Head of caudate nucleus (tissue), 42 donors: Measurements from ENCODE around the gene KLHL28.

Experiments used
- DNase-seq, 42 donors: peaks; one replicate each; pipeline versions ENCODE4 v3.0.0 to v3.0.0-alpha.2; 2020 to 2021; ENCODE audit warnings: mixed read lengths in 7 of 42
- intact Hi-C: fragments of 100-400 bp; cut with DNase I; formaldehyde crosslinking; loops from one replicate; pipeline ENCODE4 v1.15.0; 2022

Gene KLHL28

DNA sequence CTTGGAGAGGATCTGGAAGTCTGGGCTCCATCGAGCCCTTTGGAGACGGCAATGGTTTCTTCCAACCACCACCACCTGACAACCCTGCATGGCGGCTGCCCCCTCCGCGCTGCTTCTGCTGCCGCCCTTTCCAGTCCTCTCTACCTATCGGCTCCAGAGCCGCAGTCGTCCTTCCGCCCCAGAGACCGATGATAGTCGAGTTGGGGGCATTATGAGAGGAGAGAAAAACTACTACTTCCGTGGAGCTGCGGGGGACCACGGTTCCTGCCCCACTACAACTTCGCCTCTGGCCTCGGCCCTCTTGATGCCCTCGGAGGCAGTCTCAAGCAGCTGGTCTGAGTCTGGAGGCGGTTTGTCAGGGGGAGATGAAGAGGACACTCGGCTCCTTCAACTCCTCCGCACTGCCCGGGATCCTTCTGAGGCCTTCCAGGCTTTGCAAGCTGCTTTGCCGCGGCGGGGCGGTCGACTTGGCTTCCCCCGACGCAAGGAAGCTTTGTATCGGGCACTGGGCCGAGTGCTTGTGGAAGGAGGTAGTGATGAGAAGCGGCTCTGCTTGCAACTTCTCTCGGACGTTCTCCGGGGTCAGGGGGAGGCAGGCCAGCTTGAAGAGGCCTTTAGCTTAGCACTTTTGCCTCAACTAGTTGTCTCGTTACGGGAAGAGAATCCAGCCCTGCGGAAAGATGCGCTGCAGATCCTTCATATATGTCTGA lies 742 bp upstream of the KLHL28 start:
- intact Hi-C loops: loop anchor here (2.0 to 5.0 kb wide), 3 partner anchors 65 to 172 kb away; partner anchors contain the start of genes FANCM and FKBP3

DNA sequence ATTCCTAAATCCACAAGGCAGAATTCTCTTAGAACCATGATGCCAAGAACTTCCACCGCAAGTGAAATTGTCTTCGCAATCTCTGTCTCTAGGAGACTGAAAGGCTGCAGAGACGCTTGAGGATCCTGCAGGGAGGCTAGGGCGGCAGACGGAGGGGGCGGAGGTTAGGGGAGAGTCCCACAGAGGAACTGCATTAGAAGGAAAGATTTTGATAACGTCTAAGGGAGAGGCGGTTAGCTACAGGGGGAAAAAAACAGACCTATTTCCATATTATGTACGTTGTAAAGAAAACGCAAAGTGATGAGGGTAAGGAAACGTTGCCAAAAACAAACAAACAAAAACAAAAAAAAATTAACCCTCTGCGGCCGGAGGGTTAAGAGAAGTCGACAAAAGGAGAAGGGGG lies 595 bp downstream of the KLHL28 start:
- intact Hi-C loops: loop anchor here (5.0 kb wide), 2 partner anchors 64 to 126 kb away; a partner anchor contains a TSS
- DNase-seq: peak; percentile 21 to 85 (median 62)

More for the DNA sequence above, 742 bp upstream of the KLHL28 start:
- peak in 40 of 42 donors; percentile 40 to 85 (median 60) for DNase-seq

DNA sequence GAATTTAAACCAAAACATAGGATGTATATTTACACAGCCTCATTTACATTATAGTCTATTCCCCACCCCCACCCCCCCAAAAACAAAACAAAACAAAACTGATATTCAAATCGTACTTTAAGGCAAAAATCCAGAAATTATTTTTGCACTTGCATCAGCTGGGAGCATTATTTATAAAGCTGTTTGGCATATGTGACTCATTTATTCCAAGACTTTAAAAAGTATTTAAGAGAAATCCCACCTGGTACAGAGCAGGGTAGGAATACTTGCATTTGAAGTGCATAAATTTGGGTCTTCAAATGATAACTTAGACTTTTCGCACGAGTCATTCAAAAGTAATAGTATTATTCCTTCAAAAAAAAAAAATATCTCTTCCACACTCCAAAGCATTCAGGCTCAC lies 1.1 kb downstream of the KLHL28 start:
- DNase-seq: no peak
- intact Hi-C loops: loop anchor here (5.0 kb wide), 2 partner anchors 63 to 127 kb away; a partner anchor contains a TSS

DNA sequence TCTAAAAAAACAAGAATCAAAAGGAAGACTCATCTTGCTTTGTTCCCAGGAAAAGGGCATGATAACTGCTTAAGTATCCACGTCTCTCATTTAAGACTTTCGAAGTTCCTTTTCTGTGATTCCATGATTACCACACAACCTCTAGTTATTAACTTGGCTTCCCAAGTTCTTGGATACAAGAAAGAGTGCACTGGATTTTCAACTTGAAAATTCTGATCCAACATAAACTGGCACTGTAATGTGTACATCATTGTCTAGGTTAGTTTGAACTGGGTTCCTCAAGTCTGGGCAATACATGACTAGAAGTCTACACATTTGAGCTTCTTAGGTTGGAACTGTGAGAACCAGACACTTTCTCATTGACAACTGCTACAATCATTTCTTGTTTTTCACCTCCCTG lies 1.6 kb downstream of the KLHL28 start:
- DNase-seq: no peak
- intact Hi-C loops: loop anchor here (5.0 kb wide), 2 partner anchors 63 to 127 kb away; a partner anchor contains a TSS

DNA sequence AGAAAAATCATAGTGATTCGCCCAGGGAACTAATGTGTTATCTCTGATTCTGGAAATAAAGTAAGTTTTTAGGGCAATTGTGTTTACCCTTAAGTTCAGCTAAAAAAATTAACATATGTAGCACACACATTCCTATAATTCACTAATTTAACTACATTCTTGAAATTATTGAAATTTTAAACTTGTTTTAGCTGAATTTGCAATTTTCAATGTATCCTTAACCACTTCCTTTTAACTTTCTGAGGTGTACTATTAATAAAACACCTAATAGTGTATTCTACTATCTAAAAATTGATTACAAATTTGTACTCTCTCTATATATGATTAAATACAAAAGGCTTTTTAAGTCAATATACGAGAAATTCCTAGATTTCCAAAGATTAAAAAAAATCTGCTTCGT lies 2.2 kb downstream of the KLHL28 start:
- DNase-seq: no peak
- intact Hi-C loops: no loop called here

DNA sequence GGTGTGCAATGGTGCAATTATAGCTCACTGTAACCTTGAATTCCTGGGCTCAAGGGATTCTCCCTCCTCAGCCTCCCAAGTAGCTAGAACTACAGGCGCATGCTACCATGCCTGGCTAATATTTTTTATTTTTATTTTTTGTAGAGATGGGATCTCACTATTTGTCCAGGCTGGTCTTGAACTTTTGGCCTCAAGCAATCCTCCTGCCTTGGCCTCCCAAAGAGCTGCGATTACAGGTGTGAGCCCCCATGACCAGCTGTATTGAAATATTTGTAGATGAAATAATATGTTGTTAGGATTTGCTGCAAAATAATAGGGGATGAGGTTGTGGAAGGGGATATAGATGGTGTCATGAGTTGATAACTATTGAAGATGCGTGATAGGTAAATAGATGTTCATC lies 4.9 kb downstream of the KLHL28 start:
- intact Hi-C loops: no loop called here
- DNase-seq: no peak

DNA sequence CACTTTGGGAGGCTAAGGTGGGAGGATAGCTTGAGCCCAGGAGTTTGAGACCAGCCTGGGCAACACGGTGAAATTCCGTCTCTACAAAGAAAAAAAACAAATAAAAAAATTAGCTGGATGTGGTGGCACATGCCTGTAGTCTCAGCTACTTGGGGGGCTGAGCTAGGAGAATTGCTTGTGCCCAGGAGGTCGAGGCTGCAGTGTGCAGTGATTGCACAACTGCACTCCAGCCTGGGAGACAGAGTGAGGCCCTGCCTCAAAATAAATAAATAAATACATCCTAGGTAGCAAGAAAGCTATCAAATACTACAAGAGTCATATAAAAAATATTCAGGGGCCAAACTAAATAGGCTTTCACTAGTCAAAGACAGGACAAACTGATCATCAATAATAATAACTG lies 6.2 kb downstream of the KLHL28 start:
- intact Hi-C loops: no loop called here

DNA sequence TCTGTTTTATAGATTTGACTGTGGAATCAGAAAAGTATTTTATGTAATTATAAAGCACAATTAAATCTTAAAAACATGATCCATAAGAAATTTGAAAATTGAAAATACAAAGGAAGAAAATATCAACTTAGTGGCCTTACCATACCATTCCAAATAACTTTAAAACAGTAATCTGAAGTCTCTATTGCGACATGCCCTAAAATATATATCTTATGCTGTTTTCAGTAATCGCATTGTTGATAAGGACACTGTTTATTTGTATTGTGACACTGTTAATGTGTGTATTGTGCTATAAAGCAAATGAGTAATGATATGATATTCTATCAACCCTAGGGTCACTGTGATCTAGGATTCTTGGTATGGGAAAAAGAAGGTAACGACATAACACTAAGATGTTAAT lies 7.0 kb downstream of the KLHL28 start:
- intact Hi-C loops: no loop called here
- no peak for DNase-seq

More for the DNA sequence above, 6.2 kb downstream of the KLHL28 start:
- DNase-seq: no peak

DNA sequence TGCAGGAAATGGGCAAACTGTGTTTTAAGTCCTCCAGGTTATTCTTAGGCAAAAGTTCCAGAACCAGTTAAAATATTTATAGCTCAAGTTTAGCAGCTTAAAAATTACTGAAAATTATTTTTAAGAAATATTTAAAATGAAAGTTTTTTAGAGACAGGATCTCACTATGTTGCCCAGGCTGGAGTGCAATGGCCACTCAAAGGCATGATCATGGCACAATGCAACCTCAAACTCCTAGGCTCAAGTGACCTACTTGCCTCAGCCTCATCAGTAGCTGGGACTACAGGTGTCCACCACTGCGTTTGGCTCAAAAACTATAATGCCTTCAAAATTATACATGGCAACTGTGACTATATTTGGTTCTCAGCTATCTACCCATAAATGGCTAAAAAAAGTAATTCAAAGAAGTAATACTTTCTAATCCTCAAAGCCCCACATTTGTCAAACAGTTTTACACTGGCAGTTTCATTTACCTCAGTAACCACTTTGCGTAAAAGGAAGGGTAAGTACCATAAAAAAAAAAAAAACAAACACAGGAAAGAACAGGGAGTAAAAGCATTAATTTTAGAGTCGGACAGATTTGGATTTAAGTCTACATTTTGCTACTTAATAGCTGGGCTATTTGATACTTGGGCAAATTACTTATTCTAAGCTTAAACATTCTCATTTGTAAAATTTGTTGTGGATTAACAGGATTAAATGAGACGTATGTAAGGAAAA lies 9.2 kb downstream of the KLHL28 start:
- no peak for DNase-seq
- intact Hi-C loops: no loop called here

DNA sequence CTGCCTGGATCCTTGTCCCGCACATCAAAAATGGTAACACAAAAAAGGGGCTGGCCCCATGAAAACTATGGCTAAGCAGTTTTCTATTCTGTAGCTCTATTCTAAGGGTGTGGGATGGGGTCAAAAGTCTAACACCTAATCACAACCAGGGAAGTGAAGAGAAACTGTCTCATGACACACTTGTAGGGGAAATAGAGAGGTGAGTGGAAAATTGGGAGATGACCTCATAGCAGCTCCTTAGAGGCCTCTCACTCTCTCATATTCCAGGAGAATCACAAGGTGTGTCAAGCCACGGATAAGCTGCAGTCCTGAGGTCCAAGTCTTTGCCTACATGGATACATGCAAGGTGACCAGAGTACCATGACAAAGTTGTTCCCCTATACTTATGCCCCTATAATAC lies 10.7 kb downstream of the KLHL28 start:
- intact Hi-C loops: no loop called here
- DNase-seq: no peak

DNA sequence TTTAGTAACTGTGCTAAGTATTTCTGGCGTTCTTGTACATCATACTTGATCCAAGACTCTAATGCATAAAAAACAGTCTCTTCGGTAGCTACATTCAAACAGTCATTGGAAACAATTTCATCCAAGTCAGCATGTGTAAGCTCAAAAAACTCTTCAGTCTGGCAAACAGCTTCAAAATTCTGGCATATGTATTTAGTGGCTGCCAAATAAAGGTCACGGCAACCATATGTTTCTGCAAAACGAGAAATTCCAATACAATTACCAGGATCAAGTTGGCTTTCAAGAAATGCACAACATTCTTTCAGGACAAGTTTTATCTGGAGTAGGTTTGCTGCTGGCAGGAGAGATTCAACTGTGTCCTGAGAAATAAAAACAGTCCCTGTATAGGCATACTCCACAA lies 16.5 kb downstream of the KLHL28 start:
- intact Hi-C loops: no loop called here

DNA sequence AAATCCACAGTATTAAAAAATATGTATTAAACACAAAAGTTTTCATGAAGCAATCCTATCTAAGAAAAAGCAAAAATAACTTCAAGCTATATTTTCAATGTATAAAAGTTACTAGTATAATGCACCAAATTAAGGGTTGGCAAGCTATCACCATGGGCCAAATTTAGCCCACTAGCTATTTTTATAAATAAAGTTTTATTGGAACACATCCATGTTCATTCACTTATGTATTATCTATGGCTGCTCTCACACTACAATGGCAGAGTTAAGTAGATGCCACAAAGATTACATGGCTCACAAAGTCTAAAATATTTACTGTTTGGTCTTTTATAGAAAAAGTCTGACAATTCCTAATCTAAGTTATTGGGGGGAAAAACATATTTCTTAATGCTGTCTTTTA lies 17.6 kb downstream of the KLHL28 start:
- no peak for DNase-seq
- intact Hi-C loops: no loop called here

More for the DNA sequence above, 16.5 kb downstream of the KLHL28 start:
- no peak for DNase-seq

DNA sequence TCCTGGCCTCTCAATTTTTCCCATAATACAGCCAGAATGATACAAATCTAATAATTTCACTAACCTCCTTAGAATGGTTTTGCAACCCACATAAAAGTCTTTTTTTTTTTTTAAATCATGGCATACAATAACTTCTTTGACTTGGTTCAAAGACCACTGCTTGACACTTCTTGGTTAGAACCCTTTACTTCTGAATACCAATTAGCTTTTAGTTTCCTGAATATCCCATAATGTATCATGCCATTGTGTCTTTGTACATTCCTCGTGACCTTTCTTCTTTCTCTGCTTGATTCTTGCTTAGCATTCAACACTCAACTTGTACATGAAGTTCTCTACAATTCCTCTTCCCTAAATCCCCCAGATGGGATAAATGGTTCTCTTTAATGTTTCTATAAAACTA lies 19.3 kb downstream of the KLHL28 start:
- DNase-seq: no peak
- intact Hi-C loops: no loop called here

DNA sequence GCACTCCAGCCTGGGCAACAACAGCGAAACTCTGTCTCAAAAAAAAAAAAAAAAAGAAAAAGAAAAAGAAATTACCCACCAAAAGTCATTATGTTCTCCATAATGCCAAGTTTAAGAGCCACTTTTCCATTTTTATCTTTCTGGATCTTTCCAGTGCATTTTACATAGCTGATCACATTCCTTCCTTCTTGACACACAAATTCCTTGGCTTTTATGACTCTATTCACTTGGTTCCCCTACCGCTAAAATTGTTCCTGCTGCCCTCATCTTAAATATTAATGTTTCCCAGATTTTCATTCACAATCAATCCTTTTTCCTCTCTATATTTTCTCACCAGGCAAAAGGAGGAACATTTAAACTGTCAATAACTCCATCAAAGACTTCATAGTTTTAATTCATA lies 20.2 kb downstream of the KLHL28 start:
- no peak for DNase-seq
- intact Hi-C loops: no loop called here

DNA sequence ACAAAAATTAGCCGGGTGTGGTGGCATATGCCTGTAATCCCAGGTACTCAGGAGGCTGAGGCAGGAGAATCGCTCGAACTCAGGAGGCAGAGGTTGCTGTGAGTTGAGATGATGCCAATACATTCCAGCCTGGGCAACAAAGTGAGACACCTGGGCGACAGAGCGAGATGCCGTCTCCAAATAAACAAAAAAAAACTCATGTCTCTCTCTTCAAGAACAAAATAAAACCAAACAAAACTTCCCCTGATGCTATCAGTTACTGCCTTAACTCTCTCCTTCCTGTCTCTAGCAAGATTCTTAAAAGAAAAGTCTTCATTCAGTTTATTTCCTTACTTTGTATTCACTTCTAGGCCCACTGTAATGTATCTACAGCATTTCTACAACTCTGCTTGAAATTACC lies 20.8 kb downstream of the KLHL28 start:
- intact Hi-C loops: no loop called here
- no peak for DNase-seq

DNA sequence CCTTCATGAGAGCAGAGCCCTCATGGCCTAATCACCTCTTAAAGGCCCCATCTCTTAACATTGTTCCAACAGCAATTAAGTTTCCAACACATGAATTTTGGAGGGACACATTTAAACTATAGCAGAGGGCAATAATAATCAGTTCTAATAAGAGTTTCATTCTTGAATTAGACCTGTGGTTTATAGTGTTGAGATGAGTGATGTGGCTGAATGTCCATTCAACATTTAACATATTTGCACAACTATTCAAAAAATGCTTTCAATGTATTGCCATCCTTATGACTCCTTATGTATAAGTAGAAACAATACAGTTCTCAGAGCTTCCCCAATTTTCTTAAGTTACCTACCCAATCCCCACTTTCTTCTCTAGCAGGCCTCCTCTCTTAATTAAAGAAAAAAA lies 21.5 kb downstream of the KLHL28 start:
- no peak for DNase-seq
- intact Hi-C loops: no loop called here

DNA sequence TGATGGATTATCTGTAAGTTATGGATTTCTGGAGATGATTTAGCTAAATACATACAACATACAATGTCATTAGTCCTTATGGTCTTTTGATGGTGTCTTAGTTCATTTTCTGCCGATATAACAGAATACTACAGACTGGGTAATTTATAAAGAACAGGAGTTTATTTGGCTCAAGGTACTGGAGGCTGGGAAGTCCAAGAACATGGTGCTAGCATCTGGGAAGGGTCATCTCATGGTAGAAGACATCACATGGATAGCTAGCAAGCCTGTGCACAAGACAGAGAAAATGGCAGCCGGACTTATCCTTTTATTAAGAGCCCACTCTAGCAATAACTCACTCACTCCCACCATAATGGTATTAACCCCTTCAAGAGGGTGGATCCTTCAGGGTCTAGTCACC lies 24.2 kb downstream of the KLHL28 start:
- DNase-seq: no peak

DNA sequence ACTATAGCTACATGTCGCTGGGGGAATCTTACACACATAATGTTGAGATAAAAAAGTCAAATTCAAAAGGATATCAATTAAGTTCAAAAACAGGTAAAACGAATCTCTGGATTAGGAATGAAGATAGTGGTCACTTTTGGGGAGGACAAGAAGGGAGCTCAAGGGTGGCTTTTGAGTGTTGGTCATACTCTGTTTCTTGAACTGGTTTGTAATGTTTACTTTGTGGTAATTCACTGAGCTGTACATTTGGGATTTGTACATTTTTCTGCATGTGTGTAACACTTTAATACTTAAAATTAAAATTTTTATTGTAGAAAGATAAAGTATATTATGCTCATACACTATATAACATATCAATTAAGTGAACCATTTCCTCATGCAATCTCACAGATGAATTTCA lies 26.6 kb downstream of the KLHL28 start:
- no peak for DNase-seq
- intact Hi-C loops: no loop called here

More for the DNA sequence above, 24.2 kb downstream of the KLHL28 start:
- intact Hi-C loops: no loop called here

DNA sequence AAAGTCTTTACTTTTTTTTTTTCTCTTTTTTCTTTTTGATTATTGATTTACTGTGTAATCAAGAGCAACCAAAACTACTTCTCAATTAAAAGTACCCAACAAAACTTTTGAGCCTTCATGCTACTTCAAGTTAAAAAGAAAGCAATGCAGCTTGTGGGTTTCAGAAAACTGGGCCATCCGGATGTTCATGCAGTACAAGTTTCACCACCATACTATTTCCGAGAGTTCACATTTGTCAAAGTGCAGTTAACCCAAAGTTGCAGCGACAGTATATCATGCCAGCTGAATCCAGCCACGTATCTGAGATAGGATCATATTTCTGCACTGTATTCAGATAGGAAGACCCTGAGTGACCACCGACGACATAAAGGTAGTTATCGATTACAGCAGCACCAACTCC lies 33.0 kb downstream of the KLHL28 start:
- intact Hi-C loops: no loop called here
- no peak for DNase-seq

DNA sequence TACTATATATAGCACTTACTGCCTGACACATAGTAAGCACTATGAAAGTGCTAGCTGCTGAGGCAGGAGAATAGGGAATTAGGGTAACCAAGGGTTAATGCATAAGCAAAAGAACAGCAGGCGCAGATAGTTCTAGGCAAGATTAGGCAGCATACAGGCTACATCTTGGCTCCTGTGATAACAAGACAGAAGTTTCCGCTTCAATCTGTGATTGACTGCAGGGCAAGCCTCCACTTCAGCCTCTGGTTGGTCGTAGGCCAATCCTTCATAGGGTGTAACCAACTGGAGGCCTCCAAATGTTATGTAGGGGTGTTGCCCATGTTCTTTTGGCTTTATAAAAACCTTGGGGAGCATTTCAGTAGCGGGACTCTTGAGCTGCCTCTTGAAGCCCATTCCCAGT lies 46.9 kb downstream of the KLHL28 start:
- intact Hi-C loops: loop anchor here (10.0 kb wide), 2 partner anchors 170 to 350 kb away; partner anchors contain the start of gene PRPF39
- peak in 1 of 42 donors; percentile 15 for DNase-seq
